ENCODE measurements around the gene DOCK2. TPM values are rescaled to one million over a fixed set of nuclear protein-coding genes. Genes with fewer than 3 reads are reported as not detected.

DOCK2 gene
- total RNA-seq, 4 donors from 2014 or later = 2.3 to 11.2 (median 3.2) TPM

- H3K4me1 ChIP-seq = no peaks in the 10 kb centered on the region
- TF ChIP-seq POLR2A (IDR thresholded peaks at IDR 0.05) = no peak
- no peak for TF ChIP-seq EP300 (IDR thresholded peaks at IDR 0.05)
- no peak for TF ChIP-seq POLR2AphosphoS5 (IDR thresholded peaks at IDR 0.05)
- no peak for TF ChIP-seq CTCF (IDR thresholded peaks at IDR 0.05)
- H3K9me3 ChIP-seq = no peaks in the 10 kb centered on the region
- peaks cover 4% of the 10 kb centered on the region for H3K27me3 ChIP-seq
- 37% methylated on average over 12 of the region's 53 CpGs for WGBS
- peak within 1 kb of the TSS; percentile 18 for H3K4me3 ChIP-seq
- no peak for DNase-seq (ENCODE audit: low spot score in 2 of 2)
- H3K27ac ChIP-seq = no peak within 1 kb of the TSS
- H3K36me3 ChIP-seq = no peaks in the 10 kb centered on the region
Measured at GRCh38 chr5:170105642-170106611, 468.9 kb downstream of the DOCK2 start, which contains the start of gene FOXI1. Gene FOXI1 (plus strand): TSS chr5:170105897. CDS start chr5:170105958, 61 bp downstream.

DNA sequence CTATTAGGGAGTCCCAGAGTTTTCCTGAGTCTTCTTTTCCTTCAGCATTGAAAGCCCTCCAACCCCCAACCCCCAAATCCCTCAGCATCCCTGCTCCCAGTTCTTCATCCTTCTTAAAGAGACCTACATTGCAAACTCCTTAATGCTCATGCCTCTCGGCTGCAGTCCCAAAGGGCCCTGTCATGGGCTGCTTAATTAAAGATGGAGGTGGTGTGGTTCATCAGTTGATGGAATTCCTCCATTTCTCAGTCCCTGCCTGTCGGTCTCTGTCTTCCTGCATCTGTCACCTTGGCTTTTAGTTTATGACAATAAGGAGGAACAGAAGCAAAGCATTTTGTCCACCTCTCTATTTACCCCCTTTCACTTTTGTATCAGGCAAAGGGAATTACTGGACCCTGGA is 470.6 kb downstream of the DOCK2 start:
- Histone ChIP-seq H3K36me3 (no peaks in the 10 kb centered on the region), H3K9me3 (no peaks in the 10 kb centered on the region), H3K27ac (no peak overlapping the region), H3K4me1 (no peaks in the 10 kb centered on the region), H3K27me3 (peaks cover 4% of the 10 kb centered on the region), H3K4me3 (no peak overlapping the region)
- TF ChIP-seq POLR2A (IDR thresholded peaks at IDR 0.05) (no peak), CTCF (IDR thresholded peaks at IDR 0.05) (no peak)
- no peak for DNase-seq (ENCODE audit: low spot score in 2 of 2)
- 68% methylated on average over 2 of the region's 2 CpGs for WGBS

GRCh38 chr5:170108266-170108785 is 471.3 kb downstream of the DOCK2 start:
- Histone ChIP-seq H3K4me1 (no peaks in the 10 kb centered on the region), H3K4me3 (no peak overlapping the region), H3K27ac (no peak overlapping the region), H3K36me3 (no peaks in the 10 kb centered on the region), H3K9me3 (no peaks in the 10 kb centered on the region), H3K27me3 (peaks cover 4% of the 10 kb centered on the region)
- no peak for TF ChIP-seq EP300 (IDR thresholded peaks at IDR 0.05)
- no peak for TF ChIP-seq POLR2A (IDR thresholded peaks at IDR 0.05)
- TF ChIP-seq CTCF (IDR thresholded peaks at IDR 0.05) = no peak
- no peak for TF ChIP-seq POLR2AphosphoS5 (IDR thresholded peaks at IDR 0.05)
- WGBS = 82% methylated on average over 6 of the region's 12 CpGs
- no peak for DNase-seq (ENCODE audit: low spot score in 2 of 2)

- Histone ChIP-seq H3K27me3 (peaks cover 4% of the 10 kb centered on the region), H3K27ac (no peak overlapping the region), H3K4me3 (no peak overlapping the region), H3K4me1 (no peaks in the 10 kb centered on the region), H3K36me3 (no peaks in the 10 kb centered on the region), H3K9me3 (no peaks in the 10 kb centered on the region)
- TF ChIP-seq EP300 (IDR thresholded peaks at IDR 0.05) (no peak), POLR2A (IDR thresholded peaks at IDR 0.05) (no peak), POLR2AphosphoS5 (IDR thresholded peaks at IDR 0.05) (no peak), CTCF (IDR thresholded peaks at IDR 0.05) (no peak)
- WGBS = 73% methylated on average over 7 of the region's 7 CpGs
- DNase-seq (ENCODE audit: low spot score in 2 of 2) = no peak
Measured at GRCh38 chr5:170109059-170110031, 472.3 kb downstream of the DOCK2 start.
